ENCODE measurements around the gene NECTIN1. TPM values are rescaled to one million over a fixed set of nuclear protein-coding genes. Genes with fewer than 3 reads are reported as not detected.

Gene NECTIN1
- total RNA-seq, 1 experiment from 2014 or later: 19.9 TPM

GRCh38 chr11:119679346-119679745 is 49.7 kb downstream of the NECTIN1 start:
- TF ChIP-seq EZH2 (IDR thresholded peaks at IDR 0.05; ENCODE audit: low read length, unreplicated experiment) (no peak), CTCF (conservative IDR thresholded peaks at IDR 0.05; ENCODE audit: low read depth, low read length) (no peak), EZH2phosphoT487 (IDR thresholded peaks at IDR 0.05; ENCODE audit: borderline replicate concordance, low read length) (no peak)
- H3K27me3 ChIP-seq (ENCODE audit: low read length): no peaks in the 10 kb centered on the region
- intact Hi-C loops (cut with micrococcal nuclease): no loop called here
- H3F3A ChIP-seq (ENCODE audit: low read length, unreplicated experiment): no peaks in the 10 kb centered on the region
- DNase-seq (no peak), ATAC-seq (no peak)
- no peak overlapping the region for H3K27ac ChIP-seq (ENCODE audit: low read length)
- H3K9ac ChIP-seq (ENCODE audit: low read length): no peak overlapping the region
- no peak overlapping the region for H3K4me3 ChIP-seq (ENCODE audit: low read length)
- ChIA-PET CTCF (no interaction called here), POLR2A (ENCODE audit: unreplicated experiment) (no interaction called here)
- H2AFZ ChIP-seq (ENCODE audit: low read length): no peak overlapping the region
- peaks cover 19% of the 10 kb centered on the region for H3K36me3 ChIP-seq (ENCODE audit: low read depth, low read length)
- peaks cover 32% of the 10 kb centered on the region for H3K4me1 ChIP-seq (ENCODE audit: insufficient read depth, low read length)
- BruUV-seq (replicated peaks): no TSS peak
- H3K79me2 ChIP-seq (ENCODE audit: low read length): no peaks in the 10 kb centered on the region
- H4K20me1 ChIP-seq (ENCODE audit: low read length): no peaks in the 10 kb centered on the region
- H3K9me3 ChIP-seq (ENCODE audit: low read length): peaks cover 9% of the 10 kb centered on the region; the same call in 1 of the 2 replicates
- no peaks in the 10 kb centered on the region for H3K9me2 ChIP-seq (replicated peaks; ENCODE audit: low read length)
- no peak overlapping the region for H3K4me2 ChIP-seq (ENCODE audit: low read length)

GRCh38 chr11:119678351-119678750 is 50.6 kb downstream of the NECTIN1 start:
- Histone ChIP-seq H3K9me3 (ENCODE audit: low read length) (peaks cover 9% of the 10 kb centered on the region; the same call in 1 of the 2 replicates), H3K79me2 (ENCODE audit: low read length) (no peaks in the 10 kb centered on the region), H3K27ac (ENCODE audit: low read length) (no peak overlapping the region), H3K4me1 (ENCODE audit: insufficient read depth, low read length) (peaks cover 22% of the 10 kb centered on the region), H3K27me3 (ENCODE audit: low read length) (no peaks in the 10 kb centered on the region), H2AFZ (ENCODE audit: low read length) (no peak overlapping the region), H3K9me2 (replicated peaks; ENCODE audit: low read length) (no peaks in the 10 kb centered on the region), H3K9ac (ENCODE audit: low read length) (no peak overlapping the region), H3K4me2 (ENCODE audit: low read length) (no peak overlapping the region), H3K36me3 (ENCODE audit: low read depth, low read length) (peaks cover 19% of the 10 kb centered on the region), H3F3A (ENCODE audit: low read length, unreplicated experiment) (no peaks in the 10 kb centered on the region), H4K20me1 (ENCODE audit: low read length) (no peaks in the 10 kb centered on the region), H3K4me3 (ENCODE audit: low read length) (no peak overlapping the region)
- DNase-seq (no peak), ATAC-seq (no peak)
- ChIA-PET CTCF (no interaction called here), POLR2A (ENCODE audit: unreplicated experiment) (no interaction called here)
- TF ChIP-seq CTCF (conservative IDR thresholded peaks at IDR 0.05; ENCODE audit: low read depth, low read length): no peak
- no peak for TF ChIP-seq EZH2 (IDR thresholded peaks at IDR 0.05; ENCODE audit: low read length, unreplicated experiment)
- TF ChIP-seq EZH2phosphoT487 (IDR thresholded peaks at IDR 0.05; ENCODE audit: borderline replicate concordance, low read length): no peak
- no TSS peak for BruUV-seq (replicated peaks)
- intact Hi-C loops (cut with micrococcal nuclease): no loop called here

GRCh38 chr11:119677840-119678239 is 51.2 kb downstream of the NECTIN1 start:
- peaks cover 19% of the 10 kb centered on the region for H3K36me3 ChIP-seq (ENCODE audit: low read depth, low read length)
- no peak overlapping the region for H2AFZ ChIP-seq (ENCODE audit: low read length)
- DNase-seq: no peak
- POLR2A ChIA-PET (ENCODE audit: unreplicated experiment): no interaction called here
- no peaks in the 10 kb centered on the region for H3K27me3 ChIP-seq (ENCODE audit: low read length)
- no peak overlapping the region for H3K4me2 ChIP-seq (ENCODE audit: low read length)
- no peak overlapping the region for H3K27ac ChIP-seq (ENCODE audit: low read length)
- H3K4me3 ChIP-seq (ENCODE audit: low read length): no peak overlapping the region
- H3F3A ChIP-seq (ENCODE audit: low read length, unreplicated experiment): no peaks in the 10 kb centered on the region
- intact Hi-C loops (cut with micrococcal nuclease): no loop called here
- H3K4me1 ChIP-seq (ENCODE audit: insufficient read depth, low read length): peaks cover 20% of the 10 kb centered on the region
- ATAC-seq: no peak
- peaks cover 9% of the 10 kb centered on the region; the same call in 1 of the 2 replicates for H3K9me3 ChIP-seq (ENCODE audit: low read length)
- H4K20me1 ChIP-seq (ENCODE audit: low read length): no peaks in the 10 kb centered on the region
- H3K9ac ChIP-seq (ENCODE audit: low read length): no peak overlapping the region
- no peak for TF ChIP-seq EZH2phosphoT487 (IDR thresholded peaks at IDR 0.05; ENCODE audit: borderline replicate concordance, low read length)
- no peak for TF ChIP-seq EZH2 (IDR thresholded peaks at IDR 0.05; ENCODE audit: low read length, unreplicated experiment)
- no peak for TF ChIP-seq CTCF (conservative IDR thresholded peaks at IDR 0.05; ENCODE audit: low read depth, low read length)
- no peaks in the 10 kb centered on the region for H3K79me2 ChIP-seq (ENCODE audit: low read length)
- H3K9me2 ChIP-seq (replicated peaks; ENCODE audit: low read length): no peaks in the 10 kb centered on the region
- TSS peak; percentile 10 for BruUV-seq (replicated peaks)
- CTCF ChIA-PET: no interaction called here

Data from PC-3 (cell line).